H1 (cell line): ENCODE results near the gene MRI1. TPM values are rescaled to one million over a fixed set of nuclear protein-coding genes. Genes with fewer than 3 reads are reported as not detected.

ENCODE experiments used
- CTCF ChIA-PET: fragments of 300-600 bp; sonication (Branson Sonifier 250); formaldehyde crosslinking; loops from one replicate; lab custom pipeline; 2021; ENCODE audit not compliant: partially characterized antibody; lab: Charles Lee
- POLR2A ChIA-PET: fragments of 300-600 bp; sonication (Branson Sonifier 250); formaldehyde crosslinking; loops from one replicate; lab custom pipeline; 2021; ENCODE audit warnings: inconsistent platforms; ENCODE audit not compliant: partially characterized antibody; lab: Charles Lee
- DNase-seq, 2 experiments: peaks; one replicate each; pipeline versions ENCODE4 v3.0.0 to v3.0.0-alpha.2; 2010 to 2022; ENCODE audit warnings: low spot score in 2 of 2, low read depth in 1 of 2, mixed read lengths in 1 of 2
- FAIRE-seq: peaks from 2 replicates; lab custom pipeline; 2011; peaks lifted over from hg19 to GRCh38; lab: Jason Lieb, UNC
- H2AFZ ChIP-seq: 2 replicates; pipeline ENCODE4 v1.8.1; 2012; ENCODE audit warnings: low read length, inconsistent platforms
- H2AK5ac ChIP-seq: 2 replicates; pipeline ENCODE4 v1.6.1; 2013; ENCODE audit warnings: low read depth, low read length
- H2BK120ac ChIP-seq: replicated peaks from 2 replicates; pipeline ENCODE3; 2013; ENCODE audit warnings: low read depth, low read length, inconsistent platforms
- H2BK12ac ChIP-seq: 2 replicates; pipeline ENCODE4 v1.6.1; 2013; ENCODE audit warnings: low read depth, low read length
- H2BK15ac ChIP-seq: 2 replicates; pipeline ENCODE4 v1.6.1; 2013; ENCODE audit warnings: low read length
- H2BK20ac ChIP-seq: 2 replicates; pipeline ENCODE4 v1.6.1; 2013; ENCODE audit warnings: low read length
- H2BK5ac ChIP-seq: 2 replicates; pipeline ENCODE4 v1.6.1; 2013; ENCODE audit warnings: low read depth, low read length
- H3K14ac ChIP-seq: 2 replicates; pipeline ENCODE4 v1.6.1; 2013; ENCODE audit warnings: inconsistent platforms; ENCODE audit not compliant: insufficient read length
- H3K18ac ChIP-seq: 2 replicates; pipeline ENCODE4 v1.6.1; 2013; ENCODE audit warnings: low read length; ENCODE audit errors: extremely low read depth
- H3K23ac ChIP-seq: 2 replicates; pipeline ENCODE4 v1.6.1; 2013; ENCODE audit warnings: inconsistent platforms; ENCODE audit not compliant: insufficient read length
- H3K23me2 ChIP-seq: 2 replicates; pipeline ENCODE4 v1.6.1; 2013; ENCODE audit warnings: low read depth, low read length
- H3K27ac ChIP-seq: 2 replicates; pipeline ENCODE4 v1.6.1; 2011; ENCODE audit warnings: low read depth, low read length, inconsistent platforms
- H3K27me3 ChIP-seq, 4 experiments: replicated peaks in 1 of 4; 1 replicate in 1 of 4; 2 replicates in 3 of 4; pipeline versions ENCODE4 v1.6.1 to v1.8.1; 2011 to 2013; ENCODE audit warnings: low read length in 3 of 4, mild to moderate bottlenecking in 3 of 4, inconsistent platforms in 2 of 4, mixed read lengths in 2 of 4, moderate library complexity in 1 of 4; ENCODE audit not compliant: control insufficient read depth in 3 of 4, insufficient read depth in 3 of 4; ENCODE audit errors: extremely low read depth in 1 of 4
- H3K36me3 ChIP-seq, 4 experiments: 2 replicates each; pipeline versions ENCODE4 v1.6.1 to v1.8.1; 2011 to 2013; ENCODE audit warnings: mild to moderate bottlenecking in 4 of 4, low read length in 3 of 4, moderate library complexity in 2 of 4, control low read depth in 1 of 4, inconsistent platforms in 1 of 4; ENCODE audit not compliant: insufficient read depth in 4 of 4, control insufficient read depth in 2 of 4
- H3K4ac ChIP-seq: replicated peaks from 2 replicates; pipeline ENCODE3; 2013; ENCODE audit warnings: low read length, low read depth, mixed read lengths, inconsistent platforms; ENCODE audit not compliant: insufficient read length
- H3K4me1 ChIP-seq, 4 experiments: replicated peaks in 1 of 4; 1 replicate in 1 of 4; 2 replicates in 3 of 4; pipeline versions ENCODE4 v1.6.1 to v1.8.1; 2011 to 2013; ENCODE audit warnings: low read length in 3 of 4, inconsistent platforms in 2 of 4, mixed read lengths in 1 of 4; ENCODE audit not compliant: insufficient read depth in 4 of 4, control insufficient read depth in 3 of 4
- H3K4me2 ChIP-seq, 2 experiments: 2 replicates each; pipeline versions ENCODE4 v1.6.1 to v1.8.1; 2011 to 2013; ENCODE audit warnings: low read depth in 2 of 2, low read length in 2 of 2, control low read depth in 1 of 2, inconsistent platforms in 1 of 2, mild to moderate bottlenecking in 1 of 2; ENCODE audit not compliant: insufficient read depth in 1 of 2
- H3K4me3 ChIP-seq, 4 experiments: fragments of 200-600, 300-600 bp in 1 of 4; sonication (generic), shearing (Covaris generic), sonication (Bioruptor Twin) in 1 of 4; 2 replicates each; pipeline versions ENCODE4 v1.5.1 to v1.8.1; 2011 to 2016; ENCODE audit warnings: low read length in 4 of 4, low read depth in 3 of 4, control low read depth in 2 of 4, inconsistent platforms in 2 of 4, mild to moderate bottlenecking in 2 of 4, mixed read lengths in 1 of 4, moderate library complexity in 1 of 4; ENCODE audit not compliant: insufficient read depth in 2 of 4; ENCODE audit errors: extremely low read depth in 1 of 4
- H3K56ac ChIP-seq: replicated peaks from 2 replicates; pipeline ENCODE3; 2013; ENCODE audit warnings: low read depth, mild to moderate bottlenecking, mixed read lengths, low read length, inconsistent platforms; ENCODE audit not compliant: insufficient read length
- H3K79me1 ChIP-seq: 2 replicates; pipeline ENCODE4 v1.6.1; 2013; ENCODE audit warnings: low read depth, low read length, control low read depth
- H3K79me2 ChIP-seq, 2 experiments: 2 replicates each; pipeline versions ENCODE4 v1.6.1 to v1.8.1; 2012 to 2013; ENCODE audit warnings: low read length in 2 of 2, mild to moderate bottlenecking in 2 of 2, inconsistent platforms in 1 of 2; ENCODE audit not compliant: insufficient read depth in 2 of 2, control insufficient read depth in 1 of 2
- H3K9ac ChIP-seq, 4 experiments: replicated peaks in 1 of 4; 1 replicate in 1 of 4; 2 replicates in 3 of 4; pipeline versions ENCODE4 v1.6.1 to v1.8.1; 2011 to 2013; ENCODE audit warnings: low read depth in 3 of 4, low read length in 3 of 4, control low read depth in 2 of 4, mild to moderate bottlenecking in 2 of 4, moderate library complexity in 2 of 4, inconsistent platforms in 1 of 4; ENCODE audit errors: extremely low read depth in 1 of 4
- H3K9me3 ChIP-seq, 2 experiments: 2 replicates each; pipeline versions ENCODE4 v1.6.1 to v1.8.1; 2012 to 2013; ENCODE audit warnings: mild to moderate bottlenecking in 2 of 2, moderate library complexity in 2 of 2, control low read depth in 1 of 2, inconsistent platforms in 1 of 2, low read depth in 1 of 2, low read length in 1 of 2, mixed read lengths in 1 of 2; ENCODE audit not compliant: insufficient read depth in 2 of 2
- H4K20me1 ChIP-seq, 2 experiments: replicated peaks in 1 of 2; 2 replicates each; pipeline versions ENCODE3 to v1.8.1; 2011 to 2013; ENCODE audit warnings: inconsistent platforms in 2 of 2, low read length in 2 of 2, mild to moderate bottlenecking in 1 of 2; ENCODE audit not compliant: insufficient read depth in 2 of 2, control insufficient read depth in 1 of 2
- H4K5ac ChIP-seq: 2 replicates; pipeline ENCODE4 v1.6.1; 2013; ENCODE audit warnings: low read length, low read depth, mixed read lengths, inconsistent platforms; ENCODE audit not compliant: insufficient read length
- H4K8ac ChIP-seq: 2 replicates; pipeline ENCODE4 v1.8.0; 2013; ENCODE audit warnings: mild to moderate bottlenecking, moderate library complexity, low read length, inconsistent platforms; ENCODE audit not compliant: insufficient read depth; ENCODE audit errors: extremely low read depth
- H4K91ac ChIP-seq: replicated peaks from 2 replicates; pipeline ENCODE3; 2013; ENCODE audit warnings: low read length, mixed read lengths, inconsistent platforms; ENCODE audit not compliant: insufficient read length
- ASH2L ChIP-seq: fragments of 200-600, 300-600 bp; sonication (generic); IDR thresholded peaks from one replicate; pipeline ENCODE4 v1.7.1; 2017; ENCODE audit warnings: low read length
- BACH1 ChIP-seq: IDR thresholded peaks from 2 replicates; pipeline ENCODE4 v1.6.1; 2012; ENCODE audit warnings: low read length, improper control_type of control experiment
- BCL11A ChIP-seq, 2 experiments: IDR thresholded peaks; one replicate each; pipeline ENCODE4 v1.6.1; 2011; ENCODE audit warnings: low read depth in 2 of 2, low read length in 2 of 2, mild to moderate bottlenecking in 2 of 2
- CEBPB ChIP-seq: IDR thresholded peaks from 2 replicates; pipeline ENCODE4 v1.6.1; 2012; ENCODE audit warnings: low read depth, low read length
- RNF2 ChIP-seq: fragments of 200-900, 300-1000 bp; sonication (generic); IDR thresholded peaks from 2 replicates; pipeline ENCODE4 v1.7.1; 2016; ENCODE audit warnings: borderline replicate concordance, low read depth, mild to moderate bottlenecking, antibody characterized with exemption, low read length; ENCODE audit not compliant: poor library complexity, severe bottlenecking; ENCODE audit errors: missing control alignments
- SIN3A ChIP-seq, 2 experiments: IDR thresholded peaks in 1 of 2; conservative IDR thresholded peaks in 1 of 2; 2 replicates each; pipeline ENCODE4 v1.6.1; 2011 to 2012; ENCODE audit warnings: low read length in 2 of 2, improper control_type of control experiment in 1 of 2, low read depth in 1 of 2, mild to moderate bottlenecking in 1 of 2
- SP4 ChIP-seq: IDR thresholded peaks from 2 replicates; pipeline ENCODE4 v1.6.1; 2012; ENCODE audit warnings: low read length, inconsistent platforms
- USF2 ChIP-seq: IDR thresholded peaks from 2 replicates; pipeline ENCODE4 v1.6.1; 2011; ENCODE audit warnings: low read length, improper control_type of control experiment
- YY1 ChIP-seq: IDR thresholded peaks from 2 replicates; pipeline ENCODE4 v1.6.1; 2011; ENCODE audit warnings: low read depth, mild to moderate bottlenecking, low read length
- WGBS, 2 experiments: shearing (Covaris generic) in 1 of 2; methylation state at CpG; one replicate each; pipeline versions ENCODE4 v1.1.6 to v1.1.7; 2013 to 2015; ENCODE audit warnings: low lambda C conversion rate in 2 of 2, mixed read lengths in 2 of 2, inconsistent platforms in 1 of 2, low coverage in 1 of 2, missing lambda C conversion rate in 1 of 2; ENCODE audit not compliant: insufficient replicate concordance in 2 of 2, insufficient coverage in 1 of 2, insufficient read length in 1 of 2; ENCODE audit errors: extremely low coverage in 1 of 2, missing lambda C conversion rate in 1 of 2; 5-methylcytosine and 5-hydroxymethylcytosine counted together
- polyA plus RNA-seq, 7 experiments: library from polyadenylated mRNA; depleted of rRNA in 3 of 7; stranded (reverse) in 5 of 7; unstranded in 2 of 7; fragments of >200 nt in 5 of 7; fragments of 200-250 nt in 2 of 7; gene quantifications; 1 replicate in 5 of 7; 2 replicates in 1 of 7; 4 replicates in 1 of 7; pipeline versions ENCODE4 v1.2.1 to v1.2.3, GENCODE V29; 2011 to 2013; ENCODE audit warnings: missing spikeins in 2 of 7, mixed read lengths in 2 of 7
- total RNA-seq: library from RNA; stranded (reverse); fragmentation: NEBNext Ultra II Directional; extraction: Animal tissue kit (Norgen Biotek cat#: 25700); gene quantifications from 2 replicates; pipeline ENCODE4 v1.2.1, GENCODE V29; 2021

The MRI1 gene
- total and polyA plus RNA-seq, 2 of the 8 experiments (the other 6 are each of a cell fraction or from before 2014, with no cell fraction given): 24.5 to 29.5 TPM

- Histone ChIP-seq H3K4ac (no peak overlapping the region), H4K91ac (no peak overlapping the region), H3K4me1 (peaks cover 0 to 9% (median 2%) of the 10 kb centered on the region in 4 experiments; a peak in 3 of 7 replicates), H2AK5ac (no peak overlapping the region), H3K27me3 (no peaks in the 10 kb centered on the region; a peak in 1 of 7 replicates), H3K4me3 (no peak overlapping the region), H3K9ac (no peak overlapping the region), H3K23me2 (peaks cover 7% of the 10 kb centered on the region; the same call in 1 of the 2 replicates), H3K79me1 (no peaks in the 10 kb centered on the region), H2BK20ac (no peak overlapping the region), H2BK120ac (no peak overlapping the region), H3K4me2 (no peak overlapping the region), H3K23ac (no peak overlapping the region), H3K27ac (no peak overlapping the region), H3K79me2 (no peaks in the 10 kb centered on the region), H4K8ac (0 out of 2 replicates have a peak overlapping the region, but pooled peaks have one; percentile 25), H2BK15ac (no peak overlapping the region), H3K36me3 (peaks cover 0 to 11% (median 0%) of the 10 kb centered on the region in 4 experiments; a peak in 2 of 8 replicates), H3K14ac (no peak overlapping the region), H4K5ac (no peak overlapping the region), H2BK5ac (no peak overlapping the region), H3K56ac (no peak overlapping the region), H3K9me3 (no peaks in the 10 kb centered on the region), H2BK12ac (no peak overlapping the region), H3K18ac (no peak overlapping the region), H4K20me1 (peaks cover 0 to 2% of the 10 kb centered on the region in 2 experiments), H2AFZ (no peak overlapping the region)
- ChIA-PET POLR2A (interaction anchor here (0.6 to 1.6 kb wide), 5 partner anchors 9 to 273 kb away, joined by 3 read pairs; a partner anchor contains a TSS), CTCF (interaction anchor here (0.7 to 1.1 kb wide), 3 partner anchors 13 to 638 kb away, joined by 3 read pairs; no protein-coding TSS in a partner anchor)
- no peak for DNase-seq
- no peak for TF ChIP-seq BACH1
- no peak for TF ChIP-seq BCL11A (IDR thresholded peaks at IDR 0.05; ENCODE audit: low read depth in 2 of 2, low read length in 2 of 2)
- TF ChIP-seq ASH2L: no peak
- no peak for TF ChIP-seq RNF2
- no peak for TF ChIP-seq YY1
- TF ChIP-seq SP4: no peak
- no peak for TF ChIP-seq CEBPB
- TF ChIP-seq SIN3A (conservative IDR thresholded peaks at IDR 0.05 in 1 of 2, IDR thresholded peaks at IDR 0.05 in 1 of 2; ENCODE audit: low read depth in 1 of 2, low read length in 2 of 2): no peak
- TF ChIP-seq USF2: no peak
- FAIRE-seq: no peak
- 94% methylated on average over 19 of the region's 19 CpGs; no CpG with 5 or more reads in 1 of the 2 experiments for WGBS, 2 experiments
Observed at GRCh38 chr19:13768510-13768909, 4.2 kb downstream of the MRI1 start.
